H9 (cell line): ENCODE measurements around the gene MYRIP. TPM values are rescaled to one million over a fixed set of nuclear protein-coding genes. Genes with fewer than 3 reads are reported as not detected.

ENCODE experiments used
- DNase-seq: peaks from one replicate; pipeline ENCODE4 v3.0.0-alpha.2; 2017
- H2AFZ ChIP-seq: one replicate; pipeline ENCODE4 v1.6.1; 2013; ENCODE audit warnings: mild to moderate bottlenecking, low read length, control low read depth, moderate library complexity
- H2AK5ac ChIP-seq: 2 replicates; pipeline ENCODE4 v1.6.1; 2013; ENCODE audit warnings: low read length, control low read depth, mixed read lengths; ENCODE audit not compliant: insufficient read length
- H2BK120ac ChIP-seq: one replicate; pipeline ENCODE4 v1.6.1; 2013; ENCODE audit warnings: low read depth, mild to moderate bottlenecking, low read length, control low read depth, inconsistent platforms; ENCODE audit not compliant: poor library complexity, severe bottlenecking
- H2BK12ac ChIP-seq: 2 replicates; pipeline ENCODE4 v1.6.1; 2013; ENCODE audit warnings: low read length, control low read depth, mixed read lengths, low read depth; ENCODE audit not compliant: insufficient read length
- H2BK15ac ChIP-seq: 2 replicates; pipeline ENCODE4 v1.6.1; 2013; ENCODE audit warnings: low read depth, low read length, control low read depth
- H2BK20ac ChIP-seq: one replicate; pipeline ENCODE4 v1.6.1; 2013; ENCODE audit warnings: low read depth, mild to moderate bottlenecking, low read length, control low read depth, inconsistent platforms; ENCODE audit not compliant: poor library complexity, severe bottlenecking
- H2BK5ac ChIP-seq: 2 replicates; pipeline ENCODE4 v1.6.1; 2013; ENCODE audit warnings: low read length, control low read depth, mixed read lengths; ENCODE audit not compliant: insufficient read length
- H3K14ac ChIP-seq: 2 replicates; pipeline ENCODE4 v1.6.1; 2013; ENCODE audit warnings: low read length, control low read depth; ENCODE audit not compliant: insufficient read depth
- H3K18ac ChIP-seq: 2 replicates; pipeline ENCODE4 v1.6.1; 2013; ENCODE audit warnings: low read depth, mild to moderate bottlenecking, mixed read lengths, low read length, control low read depth; ENCODE audit not compliant: insufficient read length
- H3K23ac ChIP-seq: 2 replicates; pipeline ENCODE4 v1.6.1; 2013; ENCODE audit warnings: low read length, control low read depth, mixed read lengths, low read depth; ENCODE audit not compliant: insufficient read length
- H3K23me2 ChIP-seq: 2 replicates; pipeline ENCODE4 v1.6.1; 2013; ENCODE audit warnings: low read depth, mild to moderate bottlenecking, mixed read lengths, low read length, control low read depth; ENCODE audit not compliant: insufficient read length, poor library complexity, severe bottlenecking
- H3K27ac ChIP-seq: 2 replicates; pipeline ENCODE4 v1.5.1; 2013; ENCODE audit warnings: low read length, control low read depth, mixed read lengths, low read depth; ENCODE audit not compliant: insufficient read length
- H3K27me3 ChIP-seq: 2 replicates; pipeline ENCODE4 v1.6.1; 2013; ENCODE audit warnings: low read length, control low read depth, inconsistent platforms; ENCODE audit not compliant: insufficient read depth
- H3K4ac ChIP-seq: 2 replicates; pipeline ENCODE4 v1.6.1; 2013; ENCODE audit warnings: low read depth, mild to moderate bottlenecking, control low read depth, inconsistent platforms, low read length, moderate library complexity
- H3K4me1 ChIP-seq: 2 replicates; pipeline ENCODE4 v1.6.1; 2013; ENCODE audit warnings: low read length, control low read depth, inconsistent platforms; ENCODE audit not compliant: insufficient read depth
- H3K4me2 ChIP-seq: 2 replicates; pipeline ENCODE4 v1.6.1; 2013; ENCODE audit warnings: low read length, control low read depth, mixed read lengths; ENCODE audit not compliant: insufficient read length, insufficient read depth
- H3K56ac ChIP-seq: 2 replicates; pipeline ENCODE4 v1.6.1; 2013; ENCODE audit warnings: low read depth, mild to moderate bottlenecking, mixed read lengths, low read length, control low read depth; ENCODE audit not compliant: insufficient read length
- H3K79me1 ChIP-seq: 2 replicates; pipeline ENCODE4 v1.6.1; 2013; ENCODE audit warnings: low read depth, mild to moderate bottlenecking, moderate library complexity, low read length, control low read depth, inconsistent platforms; ENCODE audit not compliant: insufficient read depth, poor library complexity, severe bottlenecking
- H3K79me2 ChIP-seq: 2 replicates; pipeline ENCODE4 v1.6.1; 2013; ENCODE audit warnings: low read length, control low read depth, inconsistent platforms; ENCODE audit not compliant: insufficient read depth
- H3K9ac ChIP-seq: 2 replicates; pipeline ENCODE4 v1.6.1; 2013; ENCODE audit warnings: low read length, control low read depth, mixed read lengths; ENCODE audit not compliant: insufficient read length; ENCODE audit errors: extremely low read depth
- H3K9me3 ChIP-seq: one replicate; pipeline ENCODE4 v1.6.1; 2013; ENCODE audit warnings: low read depth, low read length, inconsistent platforms; ENCODE audit not compliant: control insufficient read depth
- H3T11ph ChIP-seq: one replicate; pipeline ENCODE4 v1.6.1; 2013; ENCODE audit warnings: mild to moderate bottlenecking, low read length, control low read depth, inconsistent platforms
- H4K20me1 ChIP-seq: one replicate; pipeline ENCODE4 v1.6.1; 2013; ENCODE audit not compliant: control insufficient read depth, insufficient read length, insufficient read depth
- H4K5ac ChIP-seq: 2 replicates; pipeline ENCODE4 v1.6.1; 2013; ENCODE audit warnings: low read depth, mild to moderate bottlenecking, mixed read lengths, low read length, control low read depth; ENCODE audit not compliant: insufficient read length
- H4K8ac ChIP-seq: replicated peaks from 2 replicates; pipeline ENCODE4 v1.6.1; 2013; ENCODE audit warnings: low read length, control low read depth, mixed read lengths, low read depth; ENCODE audit not compliant: insufficient read length
- H4K91ac ChIP-seq: 2 replicates; pipeline ENCODE4 v1.6.1; 2013; ENCODE audit warnings: low read depth, mild to moderate bottlenecking, moderate library complexity, mixed read lengths, low read length, control low read depth; ENCODE audit not compliant: insufficient read length
- H3K27ac Mint-ChIP-seq, 3 experiments: 2 replicates in 2 of 3; 3 replicates in 1 of 3; pipeline ENCODE4 v1.8.0; 2020 to 2021; ENCODE audit warnings: mixed read lengths in 3 of 3, mild to moderate bottlenecking in 1 of 3, moderate library complexity in 1 of 3
- H3K27me3 Mint-ChIP-seq: 2 replicates; pipeline ENCODE4 v1.8.0; 2021; ENCODE audit warnings: low read depth, mild to moderate bottlenecking, moderate library complexity, mixed read lengths
- H3K36me3 Mint-ChIP-seq, 3 experiments: 2 replicates in 2 of 3; 3 replicates in 1 of 3; pipeline ENCODE4 v1.8.0; 2020 to 2021; ENCODE audit warnings: low read depth in 3 of 3, mixed read lengths in 3 of 3; ENCODE audit not compliant: insufficient read depth in 1 of 3
- H3K4me1 Mint-ChIP-seq, 2 experiments: 2 replicates each; pipeline ENCODE4 v1.8.0; 2020; ENCODE audit warnings: mixed read lengths in 2 of 2
- H3K4me3 Mint-ChIP-seq, 2 experiments: 2 replicates in 1 of 2; 3 replicates in 1 of 2; pipeline ENCODE4 v1.8.0; 2020 to 2021; ENCODE audit warnings: mild to moderate bottlenecking in 2 of 2, mixed read lengths in 2 of 2, moderate library complexity in 1 of 2
- H3K9me3 Mint-ChIP-seq, 2 experiments: 2 replicates in 1 of 2; 3 replicates in 1 of 2; pipeline ENCODE4 v1.8.0; 2020; ENCODE audit warnings: mild to moderate bottlenecking in 2 of 2, mixed read lengths in 2 of 2, moderate library complexity in 1 of 2
- WGBS: extraction: QIAGEN DNeasy Blood & Tissue Kit; methylation state at CpG from one replicate; pipeline ENCODE4 v1.1.7; 2013; ENCODE audit warnings: missing lambda C conversion rate, low lambda C conversion rate, mixed read lengths; ENCODE audit not compliant: insufficient read length; ENCODE audit errors: extremely low coverage; 5-methylcytosine and 5-hydroxymethylcytosine counted together
- total RNA-seq: library from RNA; stranded (reverse); gene quantifications from 2 replicates; pipeline ENCODE4 v1.2.1, GENCODE V29; 2021
- TF ChIP-seq, protein P1 (sequence below): fragments of 200-600 bp; sonication (generic); conservative IDR thresholded peaks from 3 replicates; pipeline ENCODE4 v1.8.0; 2021; ENCODE audit warnings: antibody characterized with exemption, mild to moderate bottlenecking

MYRIP gene
- total RNA-seq, 1 experiment from 2014 or later = 1.8 TPM

DNA sequence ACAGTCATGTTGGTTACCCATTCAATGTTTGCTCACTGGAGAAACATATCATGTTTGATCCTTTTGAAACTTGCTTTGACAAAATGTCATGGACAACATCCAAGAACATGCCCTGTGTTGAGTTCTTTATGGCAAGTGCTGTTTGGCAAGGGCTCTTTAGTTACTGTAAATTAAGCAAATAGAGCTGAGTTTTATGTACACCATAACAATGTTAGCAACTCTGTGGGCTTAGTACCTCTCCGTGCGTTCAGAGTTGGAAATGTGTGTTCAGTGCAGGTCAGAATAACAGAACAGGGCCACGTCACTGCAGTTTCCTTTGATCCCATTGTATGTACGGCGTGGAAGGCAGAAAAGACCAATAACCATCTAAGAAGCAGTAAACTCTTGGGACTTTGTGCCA, 132.5 kb downstream of the MYRIP start:
- Histone ChIP-seq H2BK120ac (no peak overlapping the region), H3K9me3 (no peaks in the 10 kb centered on the region), H4K20me1 (no peaks in the 10 kb centered on the region), H4K91ac (no peak overlapping the region), H3K4me1 (no peaks in the 10 kb centered on the region), H2BK15ac (no peak overlapping the region), H3K23ac (no peak overlapping the region), H3T11ph (no peak overlapping the region), H3K79me1 (no peaks in the 10 kb centered on the region), H3K27me3 (no peaks in the 10 kb centered on the region), H3K27ac (no peak overlapping the region), H3K23me2 (no peaks in the 10 kb centered on the region), H3K4me2 (no peak overlapping the region), H4K5ac (no peak overlapping the region), H3K18ac (no peak overlapping the region), H3K9ac (no peak overlapping the region), H4K8ac (no peak overlapping the region), H2AFZ (no peak overlapping the region), H3K14ac (no peak overlapping the region), H3K56ac (no peak overlapping the region), H2AK5ac (no peak overlapping the region), H2BK12ac (no peak overlapping the region), H2BK5ac (no peak overlapping the region), H2BK20ac (no peak overlapping the region), H3K79me2 (no peaks in the 10 kb centered on the region), H3K4ac (no peak overlapping the region)
- no peak for DNase-seq
- Mint-ChIP-seq H3K36me3 (no peaks in the 10 kb centered on the region), H3K27ac (no peak overlapping the region), H3K27me3 (no peaks in the 10 kb centered on the region), H3K4me3 (no peak overlapping the region), H3K4me1 (no peaks in the 10 kb centered on the region), H3K9me3 (no peaks in the 10 kb centered on the region)
- TF ChIP-seq, protein P1, sequence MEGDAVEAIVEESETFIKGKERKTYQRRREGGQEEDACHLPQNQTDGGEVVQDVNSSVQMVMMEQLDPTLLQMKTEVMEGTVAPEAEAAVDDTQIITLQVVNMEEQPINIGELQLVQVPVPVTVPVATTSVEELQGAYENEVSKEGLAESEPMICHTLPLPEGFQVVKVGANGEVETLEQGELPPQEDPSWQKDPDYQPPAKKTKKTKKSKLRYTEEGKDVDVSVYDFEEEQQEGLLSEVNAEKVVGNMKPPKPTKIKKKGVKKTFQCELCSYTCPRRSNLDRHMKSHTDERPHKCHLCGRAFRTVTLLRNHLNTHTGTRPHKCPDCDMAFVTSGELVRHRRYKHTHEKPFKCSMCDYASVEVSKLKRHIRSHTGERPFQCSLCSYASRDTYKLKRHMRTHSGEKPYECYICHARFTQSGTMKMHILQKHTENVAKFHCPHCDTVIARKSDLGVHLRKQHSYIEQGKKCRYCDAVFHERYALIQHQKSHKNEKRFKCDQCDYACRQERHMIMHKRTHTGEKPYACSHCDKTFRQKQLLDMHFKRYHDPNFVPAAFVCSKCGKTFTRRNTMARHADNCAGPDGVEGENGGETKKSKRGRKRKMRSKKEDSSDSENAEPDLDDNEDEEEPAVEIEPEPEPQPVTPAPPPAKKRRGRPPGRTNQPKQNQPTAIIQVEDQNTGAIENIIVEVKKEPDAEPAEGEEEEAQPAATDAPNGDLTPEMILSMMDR = no peak
- no CpG with 5 or more reads among the region's 5 CpGs for WGBS
